GM12878 (cell line): ENCODE data around the gene NECTIN1.

Source experiments
- CTCF ChIP-seq, 3 experiments: IDR thresholded peaks in 2 of 3; conservative IDR thresholded peaks in 1 of 3; 2 replicates each; pipeline ENCODE4 v1.5.1; 2011; ENCODE audit warnings: low read depth in 3 of 3, low read length in 3 of 3, mild to moderate bottlenecking in 3 of 3, control low read depth in 2 of 3, moderate library complexity in 2 of 3, inconsistent platforms in 1 of 3, mixed read lengths in 1 of 3; ENCODE audit not compliant: control insufficient read depth in 2 of 3, insufficient read depth in 1 of 3; ENCODE audit errors: extremely low read depth in 1 of 3
- EZH2 ChIP-seq: IDR thresholded peaks from 2 replicates; pipeline ENCODE4 v1.6.1; 2012; ENCODE audit warnings: low read depth, mild to moderate bottlenecking, control low read depth, inconsistent platforms, low read length, borderline replicate concordance; ENCODE audit not compliant: control insufficient read depth
- SRF ChIP-seq, 2 experiments: IDR thresholded peaks; 2 replicates each; pipeline ENCODE4 v1.6.1; 2011; ENCODE audit warnings: low read depth in 2 of 2, low read length in 2 of 2, mild to moderate bottlenecking in 1 of 2, moderate library complexity in 1 of 2

- TF ChIP-seq CTCF (IDR thresholded peaks at IDR 0.05 in 2 of 3, conservative IDR thresholded peaks at IDR 0.05 in 1 of 3; ENCODE audit: control insufficient read depth in 2 of 3, extremely low read depth in 1 of 3, insufficient read depth in 1 of 3, low read depth in 3 of 3, low read length in 3 of 3) (no peak), EZH2 (no peak), SRF (IDR thresholded peaks at IDR 0.05; ENCODE audit: low read depth in 2 of 2, low read length in 2 of 2) (no peak)
Observed at GRCh38 chr11:119739021-119739703, 10.2 kb upstream of the NECTIN1 start.
